Fibroblast of peridontal ligament (primary cell): ENCODE measurements around the gene S100A6.
A peak's percentile ranks its signal among the peaks of the same experiment; 100 is the strongest.

Experiments
- DNase-seq: peaks from one replicate; pipeline ENCODE4 v3.0.0-alpha.2; 2010; ENCODE audit errors: extremely low read depth

Gene S100A6

DNA sequence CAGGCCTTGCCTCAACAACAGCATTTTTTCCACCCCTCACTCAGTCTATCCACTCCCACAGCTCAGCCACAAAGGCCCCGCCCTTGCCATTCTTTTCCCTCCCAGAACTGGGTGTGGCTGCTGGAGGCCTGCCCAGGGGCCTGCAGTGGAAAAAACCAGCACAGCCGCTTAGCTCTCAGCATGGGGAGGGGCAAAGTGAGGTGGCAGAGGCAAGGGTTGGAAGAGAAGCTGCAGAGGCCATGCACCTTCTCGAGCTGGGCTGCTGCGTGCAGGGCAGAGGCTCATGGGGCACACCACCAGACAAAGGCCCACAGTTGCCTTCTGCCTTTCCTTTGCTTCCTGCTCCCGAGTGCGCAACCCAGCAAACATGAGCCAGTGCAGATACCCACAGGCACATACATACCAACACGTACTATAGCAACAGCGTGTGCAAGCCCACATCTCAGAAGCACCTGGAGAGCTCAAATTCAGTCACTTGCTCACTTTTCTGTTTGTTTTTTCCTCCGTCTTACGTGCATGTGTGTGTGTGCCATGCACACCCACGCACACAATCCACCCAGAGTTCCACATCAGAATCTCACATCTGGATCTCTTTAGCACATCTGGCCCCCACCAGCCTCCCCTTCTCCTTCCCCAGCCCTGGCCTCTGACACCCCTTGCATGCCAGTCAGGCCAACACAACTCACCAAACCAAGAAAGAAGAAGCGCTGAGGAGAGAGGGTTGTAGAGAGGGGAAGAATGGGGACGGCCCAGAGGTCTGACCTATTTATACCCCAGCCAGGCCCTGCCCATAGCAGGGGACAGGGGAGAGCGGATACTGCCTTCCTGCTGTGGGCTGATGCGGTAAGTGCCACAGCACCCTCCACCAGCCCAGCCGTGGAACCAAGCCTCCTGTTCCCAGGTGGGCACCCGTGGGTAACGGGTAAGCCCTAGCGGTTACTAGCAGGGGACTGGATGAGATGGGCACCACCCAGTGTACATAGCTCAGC is 9.6 kb upstream of the S100A6 start, which contains the start of gene S100A4:
S100A4 (minus strand) TSS at position 740 of the 989 bp plus-strand sequence. CDS start 1,012 bp downstream, outside the sequence.
- peak; percentile 92 for DNase-seq

DNA sequence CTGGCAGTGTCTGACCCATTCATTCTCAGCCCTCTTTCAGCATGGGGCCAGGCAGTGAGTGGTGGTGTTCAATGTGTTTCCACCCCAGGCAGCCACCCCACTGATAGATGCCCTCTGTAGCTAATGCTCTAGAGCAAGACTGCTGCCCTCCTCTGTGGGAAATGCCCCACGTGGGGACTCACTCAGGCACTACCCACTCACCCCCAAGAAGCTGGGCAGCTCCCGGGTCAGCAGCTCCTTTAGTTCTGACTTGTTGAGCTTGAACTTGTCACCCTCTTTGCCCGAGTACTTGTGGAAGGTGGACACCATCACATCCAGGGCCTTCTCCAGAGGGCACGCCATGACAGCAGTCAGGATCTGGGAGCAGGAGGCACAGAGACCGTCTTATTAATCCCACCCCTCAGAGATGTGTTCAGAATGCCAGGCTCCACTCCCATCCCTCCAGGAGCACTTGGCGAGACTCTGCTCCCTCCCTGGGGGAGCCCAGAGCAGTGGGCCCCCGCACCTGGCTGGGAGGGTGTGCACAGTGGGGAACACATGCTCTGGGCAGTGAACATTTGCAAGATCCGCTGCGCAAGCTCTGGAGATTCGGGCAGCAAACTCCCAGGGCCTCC is 8.8 kb upstream of the S100A6 start:
- DNase-seq, result no peak

DNA sequence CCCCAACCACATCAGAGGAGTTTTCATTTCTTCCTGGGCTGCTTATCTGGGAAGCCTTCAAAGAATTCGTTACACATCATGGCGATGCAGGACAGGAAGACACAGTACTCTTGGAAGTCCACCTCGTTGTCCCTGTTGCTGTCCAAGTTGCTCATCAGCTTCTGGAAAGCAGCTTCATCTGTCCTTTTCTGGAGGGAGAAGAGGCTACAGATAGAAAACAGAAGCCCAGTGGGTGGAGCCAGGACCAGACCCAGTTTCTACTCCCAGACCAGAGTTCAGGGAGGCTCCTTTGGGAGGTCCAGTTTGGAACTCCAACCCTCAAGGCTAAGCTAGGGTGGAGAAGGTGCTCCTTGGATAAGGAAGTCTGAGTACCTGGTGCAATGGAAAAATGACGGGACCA is 7.9 kb upstream of the S100A6 start:
- DNase-seq, result no peak

DNA sequence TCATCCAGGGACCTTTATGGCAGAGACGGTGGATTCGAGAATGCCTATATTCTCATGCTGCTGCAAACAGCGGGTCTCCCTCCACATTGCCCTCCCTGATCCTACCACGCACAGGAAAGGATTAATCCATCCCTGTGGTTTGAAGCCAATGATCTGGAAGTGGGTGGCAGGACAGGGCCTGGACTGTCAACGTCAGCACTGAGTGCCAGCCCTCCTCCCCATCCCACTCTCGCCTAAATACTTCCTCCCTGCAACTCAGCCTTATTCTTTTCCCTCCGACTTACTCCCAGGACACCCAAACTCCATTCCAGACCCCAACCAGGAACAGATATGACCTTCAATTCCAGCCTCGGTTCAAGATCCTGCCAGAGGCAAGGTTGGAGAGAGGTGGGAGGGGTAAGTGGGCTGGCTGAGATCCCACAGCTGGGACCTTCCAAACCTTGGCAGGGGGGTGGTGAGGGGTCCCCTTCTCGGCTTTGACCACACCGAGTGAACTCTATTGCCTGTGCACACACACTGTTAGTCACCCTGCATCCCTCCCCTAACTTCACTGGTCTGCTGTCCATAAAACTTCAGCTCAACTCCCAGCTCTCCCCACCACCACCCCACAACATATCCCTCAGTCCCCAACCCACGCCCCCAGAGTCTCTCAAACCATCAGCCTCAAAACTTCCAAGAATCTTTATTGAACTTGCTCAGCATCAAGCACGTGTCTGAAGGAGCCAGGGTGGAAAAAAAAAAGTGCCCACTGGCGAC is 7.3 kb upstream of the S100A6 start:
- DNase-seq, result no peak

DNA sequence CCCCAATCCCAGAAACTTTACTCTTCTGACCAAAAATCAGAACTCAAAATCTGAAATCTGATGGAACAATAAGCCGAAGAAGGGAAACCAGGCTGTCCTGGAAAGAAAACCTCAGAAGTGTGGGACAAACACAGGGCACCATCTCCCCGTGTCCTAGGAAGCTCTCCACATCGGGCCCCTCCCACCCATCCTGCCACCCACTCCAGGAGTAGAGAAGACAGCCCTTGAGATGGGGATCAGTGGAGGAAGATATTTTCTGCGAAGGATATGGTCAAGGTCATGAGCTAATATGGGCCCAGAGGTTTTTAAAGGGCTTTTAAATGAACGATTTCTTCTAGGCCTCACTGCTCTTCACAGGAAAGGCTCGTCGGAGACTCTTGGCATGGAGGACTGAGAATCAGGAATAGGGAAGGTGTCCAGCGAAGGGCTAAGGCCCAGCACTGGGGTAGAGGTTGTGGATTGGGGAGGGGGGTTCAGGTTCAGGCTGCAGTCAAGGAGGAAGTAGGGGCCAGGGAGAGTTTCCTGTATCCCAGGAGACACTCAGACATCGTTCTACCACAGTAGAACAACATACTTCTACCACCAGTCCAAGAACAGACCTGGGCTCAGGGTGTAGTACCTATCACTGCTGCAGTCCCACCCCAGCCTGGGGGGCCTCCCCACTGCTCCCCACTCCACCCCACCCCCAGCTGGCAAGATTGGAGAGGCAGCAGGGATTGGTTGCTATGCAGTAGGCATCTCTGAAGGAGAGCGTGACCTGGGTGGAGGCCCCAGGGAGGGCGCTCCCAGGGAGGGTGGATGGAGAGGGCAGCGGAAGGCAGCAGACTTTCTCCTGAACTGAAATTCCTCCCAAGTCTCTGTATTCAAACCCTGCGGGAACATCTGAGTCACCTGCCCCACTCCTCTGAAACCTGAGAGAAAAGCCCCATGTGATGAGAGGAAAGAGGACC is 6.1 kb upstream of the S100A6 start:
- no peak for DNase-seq

DNA sequence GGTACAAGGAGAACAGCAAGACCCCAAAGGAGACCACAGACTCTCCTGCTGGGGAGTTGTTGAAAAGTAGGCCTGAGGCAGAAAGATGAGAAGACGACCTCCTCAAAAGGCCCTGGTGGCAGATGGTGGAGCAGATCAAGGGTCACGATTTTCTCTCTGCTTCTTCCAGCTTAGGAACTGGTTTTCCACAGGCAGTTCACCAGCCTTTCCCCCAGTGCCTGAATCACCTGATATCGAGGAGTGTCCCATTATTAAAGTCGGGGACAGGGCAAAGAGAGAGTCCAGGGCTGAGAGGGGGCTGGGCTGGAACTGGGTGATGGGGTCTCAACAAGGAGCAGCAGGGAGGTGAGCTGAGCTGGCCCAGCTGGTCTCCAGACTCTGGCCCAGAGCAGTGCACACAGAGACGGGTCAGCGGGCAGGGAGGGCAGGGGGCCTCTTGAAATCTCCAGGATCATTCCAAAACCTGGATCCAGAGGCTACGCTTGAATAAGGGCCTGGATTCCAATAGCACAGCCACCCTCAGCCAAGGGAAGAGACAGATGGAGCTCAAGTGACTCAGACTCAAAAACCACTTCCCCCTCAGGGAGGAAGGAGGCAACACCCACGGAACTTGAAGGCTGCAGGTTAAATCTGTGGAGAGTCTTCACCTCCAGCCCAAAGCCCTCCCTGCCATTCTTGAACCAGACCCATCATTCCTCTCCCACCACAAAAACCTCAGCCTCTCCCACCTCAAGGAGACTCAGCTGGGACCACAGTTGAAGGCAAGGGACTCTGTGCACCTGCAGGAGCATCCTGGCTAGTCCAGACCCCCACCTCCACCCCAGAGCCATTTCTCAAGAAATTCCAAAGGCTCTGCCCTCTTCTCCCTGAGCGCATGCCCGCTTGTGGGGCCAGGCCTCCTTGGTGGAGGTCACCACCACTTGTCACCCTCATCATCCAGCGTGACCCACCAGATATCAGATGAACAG is 4.9 kb upstream of the S100A6 start, which contains the start of gene S100A5:
S100A5 (minus strand) TSS at position 541 of the 968 bp plus-strand sequence. CDS start 743 bp downstream, outside the sequence.
- peak; percentile 49 for DNase-seq

DNA sequence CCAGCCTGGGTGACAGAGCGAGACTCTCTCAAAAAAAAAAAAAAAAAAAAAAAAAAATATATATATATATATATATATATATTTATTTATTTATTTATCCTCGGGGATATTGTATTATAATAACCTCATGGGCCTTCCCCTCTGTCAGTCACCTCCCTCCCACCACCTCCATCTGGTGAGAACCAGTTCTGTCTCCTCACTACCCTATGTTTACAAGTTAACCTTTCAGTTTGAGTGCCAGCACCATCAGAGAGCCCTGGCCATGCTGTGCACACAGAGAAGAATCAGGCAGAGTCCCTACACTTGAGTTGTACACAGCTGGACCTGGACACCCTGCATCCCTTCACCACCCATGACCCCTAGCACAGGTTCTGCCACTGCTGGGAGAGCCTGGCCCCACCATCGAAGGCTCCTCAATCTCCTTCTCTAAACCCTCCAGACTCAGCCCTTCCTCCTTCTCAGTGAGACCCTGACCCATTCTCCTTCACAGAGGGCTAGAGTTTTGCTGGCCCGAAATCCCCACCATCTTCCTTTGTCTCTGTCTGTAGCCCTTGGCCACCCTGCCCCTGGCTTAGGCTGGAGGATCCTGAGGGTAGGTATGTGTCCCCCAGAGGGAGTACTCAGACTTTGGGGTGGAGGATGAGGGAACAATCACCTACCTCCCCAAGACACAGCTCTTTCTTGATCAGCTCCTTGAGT is 3.8 kb upstream of the S100A6 start:
- no peak for DNase-seq

DNA sequence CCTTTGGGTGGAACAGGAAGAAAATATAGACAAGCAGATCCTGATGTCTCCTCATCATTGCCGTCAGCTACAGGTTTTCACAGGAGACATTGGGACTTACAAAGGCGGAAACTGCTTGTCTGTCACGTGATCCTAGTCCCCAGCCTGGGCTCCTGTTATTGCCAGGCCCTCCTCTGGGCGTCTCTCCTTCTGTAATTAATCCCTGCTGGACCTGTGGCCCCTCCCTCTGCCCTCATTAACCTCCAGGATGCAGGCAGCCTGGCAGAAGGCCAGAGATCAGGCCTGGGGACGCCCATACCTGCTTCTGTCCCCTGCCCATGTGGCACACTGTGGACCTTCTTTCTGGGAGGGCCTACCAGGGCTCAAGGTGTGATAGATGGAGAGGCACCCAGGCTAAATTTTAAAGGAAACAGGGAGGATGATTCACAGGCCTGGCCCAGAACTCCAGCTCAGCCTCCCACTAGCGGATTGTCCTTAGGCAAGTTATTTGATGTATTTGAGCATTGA is 2.6 kb upstream of the S100A6 start:
- no peak for DNase-seq

DNA sequence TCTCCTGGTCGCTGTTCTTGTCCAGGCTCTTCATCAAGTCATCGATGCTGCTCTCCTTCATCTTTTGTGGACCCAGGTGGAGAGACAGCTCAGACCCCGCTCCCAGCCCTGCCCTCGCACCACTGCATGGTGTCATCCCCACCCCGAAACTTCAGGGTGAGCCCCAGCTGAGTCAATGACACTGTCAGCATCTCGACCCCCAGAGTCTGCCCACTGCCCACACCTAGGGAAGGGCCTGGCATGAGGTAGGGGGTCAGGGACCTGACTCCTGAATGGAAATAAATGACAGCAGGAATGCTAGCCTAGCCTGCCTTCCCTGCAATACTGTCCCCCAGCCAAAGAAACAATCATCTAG is 1.6 kb upstream of the S100A6 start:
- no peak for DNase-seq

DNA sequence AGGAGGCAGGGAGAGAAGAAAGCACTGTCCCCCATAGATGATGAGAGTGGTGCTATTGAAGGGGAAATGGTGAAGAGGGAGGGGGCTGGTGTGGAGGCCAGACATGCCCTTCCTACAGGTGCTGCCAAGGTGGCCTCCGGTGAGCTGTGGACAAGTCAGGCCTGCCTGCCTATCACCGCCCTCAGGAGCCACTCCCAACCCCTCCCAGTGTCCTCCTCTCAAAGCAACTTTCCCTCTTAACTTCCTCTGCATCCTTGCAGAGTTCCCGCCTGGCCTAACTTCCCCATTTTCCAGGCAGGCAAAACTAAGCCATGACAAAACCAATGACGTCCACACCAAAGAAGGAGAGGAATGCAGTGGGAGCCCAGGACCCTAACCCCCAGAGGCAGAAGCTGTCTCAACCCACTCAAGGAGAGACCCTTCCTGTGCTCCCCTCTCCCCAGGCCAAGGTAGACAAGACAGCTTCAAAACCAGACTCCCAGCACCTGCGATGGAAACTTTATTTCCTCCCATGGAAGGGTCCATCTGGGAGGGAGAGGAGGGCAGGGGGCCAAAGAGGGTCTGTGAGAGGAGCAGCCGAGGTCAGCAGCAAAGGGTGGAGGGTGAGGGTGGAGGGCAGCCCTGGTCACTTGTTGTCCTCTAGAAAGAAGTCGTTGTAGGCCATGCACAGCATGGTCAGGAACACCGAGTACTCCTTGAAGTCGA is 1.0 kb upstream of the S100A6 start:
- DNase-seq, result no peak

DNA sequence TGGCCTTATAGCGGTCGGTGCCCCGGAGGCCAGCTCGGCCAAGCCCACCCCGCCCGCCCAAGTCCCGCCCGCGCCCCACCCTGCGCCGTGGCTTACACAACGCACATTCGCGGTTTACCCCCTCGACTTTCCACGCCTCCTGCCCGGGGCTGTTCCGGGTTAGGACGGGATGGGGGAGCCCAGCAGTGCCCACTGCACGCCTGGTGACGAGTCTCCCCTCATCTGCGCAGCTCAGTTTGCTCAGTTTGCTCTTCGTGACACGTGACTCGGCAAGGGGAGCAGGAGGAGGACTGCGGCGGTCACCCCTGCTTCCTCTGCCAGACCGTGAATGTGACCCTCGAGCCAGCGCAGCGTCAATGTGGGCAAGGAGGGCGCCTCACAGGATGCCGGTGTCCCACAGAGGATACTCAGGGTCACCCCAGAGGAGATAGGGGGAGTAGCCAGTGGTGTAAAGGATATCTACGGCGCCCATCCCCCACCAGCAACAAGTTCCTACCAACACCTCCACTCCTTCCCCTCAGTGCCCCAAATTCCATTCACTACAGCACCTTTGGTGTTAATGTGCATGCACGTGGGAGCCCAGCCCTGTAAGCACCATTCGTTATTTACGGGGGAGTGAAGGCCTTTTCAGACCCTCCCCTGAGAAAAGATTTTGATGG is 350 bp upstream of the S100A6 start:
- DNase-seq, result peak; percentile 92

DNA sequence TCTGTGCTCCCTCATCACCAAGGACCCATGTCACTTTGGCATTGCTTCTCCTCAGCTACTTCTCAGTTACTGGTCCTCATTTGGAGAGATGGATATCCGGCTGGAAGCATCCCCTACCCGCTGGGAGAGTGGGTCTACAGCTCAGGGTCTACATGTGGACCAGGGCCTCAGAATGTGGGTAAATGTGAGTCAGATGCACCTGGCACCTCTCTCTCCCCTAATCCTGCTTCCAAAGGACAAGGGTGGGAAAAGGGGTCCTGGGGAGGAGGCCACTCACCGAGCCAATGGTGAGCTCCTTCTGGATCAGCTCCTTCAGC is 908 bp downstream of the S100A6 start:
- no peak for DNase-seq

DNA sequence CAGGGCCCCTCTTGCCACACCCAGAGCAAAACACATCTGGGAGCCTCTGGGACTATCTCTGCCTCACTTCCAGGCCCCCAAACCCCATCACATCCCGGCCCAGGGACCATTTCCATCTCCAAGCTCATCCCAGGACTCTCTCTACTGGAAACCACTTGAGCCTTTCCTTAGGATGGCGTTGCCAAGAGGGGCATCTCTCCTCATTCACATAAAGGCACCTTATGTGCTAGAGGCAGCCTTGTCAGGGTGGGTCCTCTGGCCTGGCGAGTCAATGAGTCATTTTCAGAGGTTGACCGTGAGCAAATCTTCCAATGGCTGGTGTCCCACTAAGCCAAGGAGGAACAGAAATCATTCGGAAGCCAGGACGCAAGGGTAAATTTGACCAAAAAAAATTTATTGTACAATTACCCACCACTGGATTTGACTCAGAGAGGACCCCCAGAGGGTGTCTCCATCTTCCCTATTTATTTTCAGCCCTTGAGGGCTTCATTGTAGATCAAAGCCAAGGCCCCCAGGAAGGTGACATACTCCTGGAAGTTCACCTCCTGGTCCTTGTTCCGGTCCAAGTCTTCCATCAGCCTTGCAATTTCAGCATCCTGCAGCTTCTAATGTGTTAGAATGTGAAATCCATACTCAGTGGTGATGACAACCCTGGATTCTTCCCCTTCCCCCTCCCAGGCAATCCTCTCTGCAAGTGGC is 1.4 kb downstream of the S100A6 start:
- peak; percentile 36 for DNase-seq

DNA sequence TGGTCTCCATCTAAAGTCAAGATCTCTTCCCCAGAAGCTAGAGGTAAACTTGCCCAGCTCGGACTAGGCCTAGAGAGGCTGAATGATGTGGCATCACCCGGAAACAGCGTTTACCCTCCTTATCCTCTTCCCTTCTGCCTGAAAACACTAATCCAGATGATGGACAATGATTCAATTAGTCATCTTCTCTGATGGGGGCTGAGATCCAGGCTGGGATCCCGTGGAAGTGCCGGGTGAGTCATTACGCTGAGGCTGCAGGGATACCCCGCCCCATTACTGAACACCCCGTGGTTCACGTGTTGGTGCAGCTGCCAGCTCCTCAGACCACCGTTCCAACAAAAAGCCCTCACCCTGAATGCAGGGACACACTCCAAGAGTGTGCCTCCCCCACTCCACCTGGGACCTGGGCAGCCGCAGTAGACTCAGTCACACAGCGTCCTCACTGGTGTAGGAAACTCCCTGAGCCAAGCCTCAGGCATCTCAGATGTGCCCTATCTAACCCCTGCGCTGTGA is 2.0 kb downstream of the S100A6 start:
- DNase-seq, result peak; percentile 84

DNA sequence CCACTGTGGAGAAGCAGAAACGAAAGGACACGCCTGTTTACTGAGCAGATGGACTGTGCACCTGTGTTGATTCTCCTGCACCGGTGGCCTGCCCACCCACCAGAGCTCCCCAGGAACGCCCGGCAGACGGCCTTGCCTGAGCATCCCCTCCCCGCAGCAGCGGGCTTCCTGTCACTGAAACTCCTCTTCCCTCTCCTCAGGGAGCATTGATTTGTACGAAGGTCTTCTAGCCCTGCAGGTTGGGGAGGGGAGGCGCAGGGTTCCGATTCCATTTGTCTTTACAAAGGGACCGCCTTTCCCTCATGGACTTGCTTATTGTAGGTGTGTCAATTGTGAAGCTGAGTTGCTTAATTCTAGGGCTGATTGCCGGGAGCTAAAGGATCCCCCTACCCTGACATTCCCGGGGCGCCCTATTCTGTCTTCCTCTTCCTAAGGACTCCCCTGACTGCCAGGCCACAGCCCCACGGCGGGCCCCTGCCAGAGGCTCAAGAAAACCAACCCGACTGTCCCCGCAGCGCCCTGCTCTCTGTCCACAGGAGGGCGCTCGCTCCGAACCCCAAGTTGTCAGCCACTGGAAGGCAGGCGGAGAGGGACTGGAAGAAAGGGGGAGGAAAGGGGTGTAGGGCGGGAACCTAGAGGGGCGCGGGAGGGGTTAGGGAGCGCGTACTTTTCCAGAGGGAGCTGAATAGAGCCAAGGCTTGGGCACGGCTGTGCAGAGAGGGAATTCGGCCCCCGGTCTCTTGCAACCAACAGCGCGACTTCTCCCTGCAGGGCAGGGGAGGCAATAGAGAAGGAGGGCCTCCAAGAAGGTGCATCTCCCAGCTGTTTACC is 2.8 kb downstream of the S100A6 start:
- peak; percentile 91 for DNase-seq

DNA sequence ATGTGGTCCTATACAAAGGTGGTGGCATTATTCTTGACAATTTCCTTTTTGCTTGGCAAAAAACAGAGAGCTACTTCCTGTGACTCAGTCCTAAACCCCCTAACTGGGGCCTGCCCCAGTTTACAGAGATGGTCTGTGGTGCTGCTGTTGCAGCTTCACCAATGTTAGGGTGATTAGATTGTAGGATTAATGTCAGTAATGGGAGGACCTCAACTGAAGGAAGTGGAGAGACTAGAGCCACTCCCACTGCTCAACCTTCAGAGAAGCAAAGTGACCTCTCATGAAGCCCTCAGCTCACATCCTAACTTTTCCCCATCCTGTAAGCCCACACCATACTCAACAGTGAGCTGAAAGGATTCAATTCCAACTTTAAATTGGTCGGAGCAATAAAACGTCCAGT is 3.6 kb downstream of the S100A6 start:
- no peak for DNase-seq
